Lower leg skin (tissue), 4 donors: ENCODE data around the gene ACBD5. TPM values are rescaled to one million over a fixed set of nuclear protein-coding genes. Genes with fewer than 3 reads are reported as not detected.
A peak's percentile ranks its signal among the peaks of the same experiment; 100 is the strongest.
"Not testable (repeated sequence)": the region's sequence is repeated elsewhere in the genome, so short reads cannot be mapped to it uniquely, and the experiment has no call there.

Experiments
- DNase-seq, 2 donors: peaks; one replicate each; pipeline ENCODE4 v3.0.0-alpha.2; 2019; ENCODE audit warnings: low spot score in 2 of 2
- H3K4me3 ChIP-seq: fragments of 200-600 bp; sonication (generic); 2 replicates; pipeline ENCODE4 v1.5.1; 2017; ENCODE audit warnings: mild to moderate bottlenecking, low read depth; ENCODE audit not compliant: poor library complexity, severe bottlenecking
- CTCF ChIP-seq, 3 donors: fragments of 450-650 bp; IDR thresholded peaks; one replicate each; pipeline ENCODE4 v1.5.1; 2016; ENCODE audit warnings: antibody characterized with exemption in 3 of 3, mild to moderate bottlenecking in 3 of 3, moderate library complexity in 2 of 3
- POLR2A ChIP-seq, 2 donors: fragments of 450-650 bp; IDR thresholded peaks; one replicate each; pipeline ENCODE4 v1.6.1; 2016 to 2017; ENCODE audit warnings: antibody characterized with exemption in 2 of 2, mild to moderate bottlenecking in 1 of 2, moderate library complexity in 1 of 2
- WGBS, 2 donors: methylation state at CpG; one replicate each; pipeline ENCODE4 v1.1.5; 2018; 5-methylcytosine and 5-hydroxymethylcytosine counted together
- intact Hi-C: fragments of 100-400 bp; cut with DNase I; formaldehyde crosslinking; loops from one replicate; pipeline ENCODE4 v1.15.0; 2023; ENCODE audit warnings: low total_unique reads
- total RNA-seq, 4 donors: library from RNA; depleted of rRNA; stranded (reverse); fragments of >200 nt; gene quantifications; one replicate each; pipeline ENCODE4 v1.1.0, GENCODE V29; 2016

The ACBD5 gene
- total RNA-seq, 4 donors from 2014 or later: 22.3 to 36.8 (median 33.5) TPM

- no peak overlapping the region for H3K4me3 ChIP-seq
- intact Hi-C loops: no loop called here
- no peak for TF ChIP-seq POLR2A (IDR thresholded peaks at IDR 0.05)
- TF ChIP-seq CTCF (IDR thresholded peaks at IDR 0.05): no peak
- DNase-seq: no peak
Observed at GRCh38 chr10:27158421-27158820, 82.2 kb downstream of the ACBD5 start.

GRCh38 chr10:27157150-27157549 is 83.4 kb downstream of the ACBD5 start:
- WGBS, 2 donors: 82 to 85% methylated on average over 2 of the region's 2 CpGs
- DNase-seq: no peak
- H3K4me3 ChIP-seq: no peak overlapping the region
- TF ChIP-seq POLR2A (IDR thresholded peaks at IDR 0.05): no peak
- no peak for TF ChIP-seq CTCF (IDR thresholded peaks at IDR 0.05)
- intact Hi-C loops: no loop called here

- H3K4me3 ChIP-seq, DNase-seq, intact Hi-C loops: not testable (repeated sequence)
- WGBS, 2 donors: 84 to 89% methylated on average over 17 of the region's 17 CpGs
Observed at GRCh38 chr10:27156566-27156965, 84.0 kb downstream of the ACBD5 start.

GRCh38 chr10:27155066-27155754 is 85.4 kb downstream of the ACBD5 start, which contains the start of gene MASTL:
MASTL (plus strand) TSS chr10:27155352; CDS start chr10:27155427, 75 bp downstream.
- intact Hi-C loops: no loop called here
- peak; percentile 93 to 98 for DNase-seq
- WGBS, 2 donors: 0 to 1% methylated on average over 32 to 44 of the region's 55 CpGs
- TF ChIP-seq POLR2A (IDR thresholded peaks at IDR 0.05) (peak in 1 of 2 donors; percentile 82), CTCF (IDR thresholded peaks at IDR 0.05) (no peak)
- peak within 1 kb of the TSS; percentile 91 for H3K4me3 ChIP-seq

- H3K4me3 ChIP-seq: peak overlapping the region; percentile 91
- WGBS, 2 donors: 0% methylated on average over 18 of the region's 18 CpGs
- intact Hi-C loops: no loop called here
- DNase-seq: no peak
- TF ChIP-seq POLR2A (IDR thresholded peaks at IDR 0.05): no peak
- no peak for TF ChIP-seq CTCF (IDR thresholded peaks at IDR 0.05)
Observed at GRCh38 chr10:27153845-27154193, 86.8 kb downstream of the ACBD5 start.

- DNase-seq: no peak
- TF ChIP-seq CTCF (IDR thresholded peaks at IDR 0.05) (no peak), POLR2A (IDR thresholded peaks at IDR 0.05) (no peak)
- WGBS, 2 donors: 3 to 5% methylated on average over 6 of the region's 6 CpGs
- peak overlapping the region; percentile 91 for H3K4me3 ChIP-seq
- intact Hi-C loops: no loop called here
Observed at GRCh38 chr10:27153329-27153728, 87.3 kb downstream of the ACBD5 start.
